Endothelial cell (in vitro differentiated cells): ENCODE measurements around the gene SLC26A8. TPM values are rescaled to one million over a fixed set of nuclear protein-coding genes. Genes with fewer than 3 reads are reported as not detected.
"Not testable (repeated sequence)": the region's sequence is repeated elsewhere in the genome, so short reads cannot be mapped to it uniquely, and the experiment has no call there.

Experiments
- DNase-seq: peaks from one replicate; pipeline ENCODE4 v3.0.0; 2021; ENCODE audit warnings: low spot score
- H3K27ac Mint-ChIP-seq: one replicate; pipeline ENCODE4 v1.8.0; 2021; ENCODE audit warnings: mixed read lengths, inconsistent platforms; ENCODE audit not compliant: unreplicated experiment
- H3K27me3 Mint-ChIP-seq: one replicate; pipeline ENCODE4 v1.8.0; 2021; ENCODE audit warnings: mild to moderate bottlenecking, moderate library complexity, mixed read lengths, inconsistent platforms; ENCODE audit not compliant: unreplicated experiment
- H3K36me3 Mint-ChIP-seq: one replicate; pipeline ENCODE4 v1.8.0; 2021; ENCODE audit warnings: mild to moderate bottlenecking, low read depth, mixed read lengths, inconsistent platforms; ENCODE audit not compliant: unreplicated experiment
- H3K4me1 Mint-ChIP-seq: one replicate; pipeline ENCODE4 v1.8.0; 2021; ENCODE audit warnings: mild to moderate bottlenecking, mixed read lengths, inconsistent platforms; ENCODE audit not compliant: unreplicated experiment
- H3K4me3 Mint-ChIP-seq: one replicate; pipeline ENCODE4 v1.8.0; 2021; ENCODE audit warnings: mild to moderate bottlenecking, mixed read lengths, inconsistent platforms; ENCODE audit not compliant: unreplicated experiment
- H3K9me3 Mint-ChIP-seq: one replicate; pipeline ENCODE4 v1.8.0; 2021; ENCODE audit warnings: mixed read lengths, inconsistent platforms; ENCODE audit not compliant: unreplicated experiment
- total RNA-seq: library from RNA; stranded (reverse); fragmentation: NEBNext Ultra II Directional; extraction: Animal tissue kit (Norgen Biotek cat#: 25700); gene quantifications from one replicate; pipeline ENCODE4 v1.2.1, GENCODE V29; 2021; ENCODE audit not compliant: unreplicated experiment
- TF ChIP-seq, protein P1 (sequence below): fragments of 200-600 bp; sonication (generic); IDR thresholded peaks from one replicate; pipeline ENCODE4 v1.5.0; 2021; ENCODE audit warnings: antibody characterized with exemption; ENCODE audit not compliant: unreplicated experiment

Gene SLC26A8
- total RNA-seq, 1 donor from 2014 or later = 0.97 TPM

DNA sequence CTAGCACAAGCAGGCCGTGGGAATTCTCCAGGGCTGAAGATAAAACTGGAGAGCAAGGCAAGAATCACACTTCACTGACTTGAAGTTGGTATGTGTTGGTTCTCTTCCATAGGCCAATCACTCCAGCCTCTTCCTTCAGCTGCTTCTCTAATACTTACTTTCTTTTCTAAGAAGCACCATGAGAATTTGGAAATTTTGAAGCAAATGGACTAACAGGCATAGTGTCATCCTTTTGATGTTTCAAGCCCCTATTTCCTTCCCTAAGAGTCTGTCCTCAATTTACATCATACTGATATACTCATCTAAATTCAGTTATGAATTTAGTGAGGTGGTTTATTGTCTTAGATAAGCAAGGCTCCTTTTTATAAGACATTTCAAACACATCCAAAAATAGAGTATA lies 24.0 kb downstream of the SLC26A8 start:
- no peak for DNase-seq
- H3K4me3 Mint-ChIP-seq = no peak overlapping the region
- H3K4me1 Mint-ChIP-seq = no peaks in the 10 kb centered on the region
- H3K9me3 Mint-ChIP-seq = no peaks in the 10 kb centered on the region
- H3K27me3 Mint-ChIP-seq = no peaks in the 10 kb centered on the region
- TF ChIP-seq, protein P1, sequence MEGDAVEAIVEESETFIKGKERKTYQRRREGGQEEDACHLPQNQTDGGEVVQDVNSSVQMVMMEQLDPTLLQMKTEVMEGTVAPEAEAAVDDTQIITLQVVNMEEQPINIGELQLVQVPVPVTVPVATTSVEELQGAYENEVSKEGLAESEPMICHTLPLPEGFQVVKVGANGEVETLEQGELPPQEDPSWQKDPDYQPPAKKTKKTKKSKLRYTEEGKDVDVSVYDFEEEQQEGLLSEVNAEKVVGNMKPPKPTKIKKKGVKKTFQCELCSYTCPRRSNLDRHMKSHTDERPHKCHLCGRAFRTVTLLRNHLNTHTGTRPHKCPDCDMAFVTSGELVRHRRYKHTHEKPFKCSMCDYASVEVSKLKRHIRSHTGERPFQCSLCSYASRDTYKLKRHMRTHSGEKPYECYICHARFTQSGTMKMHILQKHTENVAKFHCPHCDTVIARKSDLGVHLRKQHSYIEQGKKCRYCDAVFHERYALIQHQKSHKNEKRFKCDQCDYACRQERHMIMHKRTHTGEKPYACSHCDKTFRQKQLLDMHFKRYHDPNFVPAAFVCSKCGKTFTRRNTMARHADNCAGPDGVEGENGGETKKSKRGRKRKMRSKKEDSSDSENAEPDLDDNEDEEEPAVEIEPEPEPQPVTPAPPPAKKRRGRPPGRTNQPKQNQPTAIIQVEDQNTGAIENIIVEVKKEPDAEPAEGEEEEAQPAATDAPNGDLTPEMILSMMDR = no peak
- H3K27ac Mint-ChIP-seq = no peak overlapping the region
- H3K36me3 Mint-ChIP-seq = no peaks in the 10 kb centered on the region

DNA sequence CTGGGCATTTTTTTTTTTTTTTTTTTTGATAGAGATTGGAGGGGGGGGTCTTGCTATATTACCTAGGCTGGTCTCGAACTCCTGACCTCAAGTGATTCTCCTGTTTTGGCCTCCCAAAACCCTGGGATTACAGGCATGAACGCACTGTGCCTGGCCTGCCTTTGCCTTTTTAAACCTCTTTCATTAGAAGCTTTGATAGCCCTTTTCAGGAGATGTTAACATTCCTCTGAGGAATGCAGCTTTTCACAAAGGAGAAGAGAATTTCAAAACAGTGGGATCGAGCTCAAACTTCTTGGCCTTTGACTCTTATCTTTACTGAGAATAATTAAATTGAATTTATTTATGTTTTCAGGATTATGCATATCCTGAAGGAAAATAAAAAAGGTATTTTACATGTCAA lies 31.3 kb downstream of the SLC26A8 start:
- no peak overlapping the region for H3K27ac Mint-ChIP-seq
- H3K36me3 Mint-ChIP-seq = no peaks in the 10 kb centered on the region
- no peak overlapping the region for H3K4me3 Mint-ChIP-seq
- H3K9me3 Mint-ChIP-seq = no peaks in the 10 kb centered on the region
- H3K4me1 Mint-ChIP-seq = no peaks in the 10 kb centered on the region
- DNase-seq = no peak
- TF ChIP-seq, protein P1 = no peak
- no peaks in the 10 kb centered on the region for H3K27me3 Mint-ChIP-seq

DNA sequence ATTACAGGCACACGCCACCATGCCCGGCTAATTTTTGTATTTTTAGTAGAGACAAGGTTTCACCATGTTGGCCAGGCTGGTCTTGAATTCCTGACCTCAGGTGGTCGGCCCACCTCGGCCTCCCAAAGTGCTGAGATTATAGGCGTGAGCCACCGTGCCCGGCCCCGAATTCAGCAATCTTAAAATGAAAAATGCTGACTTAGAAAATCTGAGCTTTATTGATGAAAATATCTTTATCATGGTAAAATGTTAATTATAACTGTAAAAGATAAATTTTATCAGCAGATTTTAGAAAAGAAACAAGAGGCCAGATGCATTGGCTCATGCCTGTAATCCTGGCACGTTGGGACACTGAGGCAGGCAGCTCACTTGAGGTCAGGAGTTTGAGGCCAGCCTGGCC lies 36.4 kb downstream of the SLC26A8 start:
- not testable (repeated sequence) for H3K4me1 Mint-ChIP-seq, H3K9me3 Mint-ChIP-seq, H3K27ac Mint-ChIP-seq, DNase-seq, H3K4me3 Mint-ChIP-seq, H3K36me3 Mint-ChIP-seq, H3K27me3 Mint-ChIP-seq

DNA sequence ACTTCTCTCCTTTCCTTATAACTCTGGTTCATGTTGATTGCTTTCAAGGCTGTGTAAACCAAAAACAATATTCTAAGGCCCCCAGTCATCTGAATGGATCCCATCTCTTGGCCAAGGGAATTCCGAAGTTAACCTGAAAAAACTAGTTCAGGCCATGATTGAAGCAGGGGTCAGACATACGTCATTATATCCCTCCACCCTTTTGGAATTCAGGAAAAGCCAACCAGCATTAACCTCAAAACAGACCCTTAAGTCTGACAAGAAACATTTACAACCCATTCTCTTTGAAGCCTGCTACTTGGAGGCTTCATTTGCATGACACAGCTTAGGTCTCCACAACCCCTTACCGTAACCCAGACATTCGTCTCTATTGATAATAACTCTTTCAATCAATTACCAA lies 39.7 kb downstream of the SLC26A8 start:
- Mint-ChIP-seq H3K9me3 (no peaks in the 10 kb centered on the region), H3K36me3 (no peaks in the 10 kb centered on the region), H3K27ac (no peak overlapping the region), H3K27me3 (no peaks in the 10 kb centered on the region), H3K4me1 (no peaks in the 10 kb centered on the region), H3K4me3 (no peak overlapping the region)
- TF ChIP-seq, protein P1 = no peak
- DNase-seq = no peak

DNA sequence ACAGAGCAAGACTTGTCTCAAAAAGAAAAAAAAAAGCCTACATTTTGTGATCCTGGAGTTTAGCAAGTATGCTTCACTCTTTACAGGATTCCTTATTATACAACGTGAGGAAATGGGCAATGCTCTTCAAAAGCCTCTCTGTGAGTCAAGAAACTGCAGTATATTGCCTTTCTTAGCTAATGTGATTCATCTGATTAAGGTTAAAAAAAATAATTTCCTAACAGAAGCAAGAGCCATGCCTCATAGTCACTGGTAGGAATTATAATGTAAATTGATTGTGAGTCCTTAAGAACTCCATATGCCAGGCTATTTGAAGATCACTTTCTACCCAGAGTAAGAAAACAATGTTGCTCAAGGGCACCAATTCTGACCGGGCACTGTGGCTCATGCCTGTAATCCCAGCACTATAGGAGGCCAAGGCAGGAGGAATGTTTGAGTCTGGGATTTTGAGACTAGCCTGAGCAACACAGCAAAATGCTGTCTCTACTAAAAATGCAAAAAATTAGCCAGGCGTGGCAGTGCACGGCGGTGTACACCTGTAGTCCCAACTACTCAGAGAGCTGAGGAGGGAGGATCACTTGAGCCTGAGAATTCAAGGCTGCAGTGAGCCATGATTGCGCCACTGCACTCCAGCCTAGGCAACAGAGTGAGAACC lies 43.3 kb downstream of the SLC26A8 start:
- H3K36me3 Mint-ChIP-seq = no peaks in the 10 kb centered on the region
- no peaks in the 10 kb centered on the region for H3K9me3 Mint-ChIP-seq
- H3K4me1 Mint-ChIP-seq = no peaks in the 10 kb centered on the region
- H3K4me3 Mint-ChIP-seq = no peak overlapping the region
- TF ChIP-seq, protein P1 = no peak
- no peaks in the 10 kb centered on the region for H3K27me3 Mint-ChIP-seq
- no peak for DNase-seq
- H3K27ac Mint-ChIP-seq = no peak overlapping the region

DNA sequence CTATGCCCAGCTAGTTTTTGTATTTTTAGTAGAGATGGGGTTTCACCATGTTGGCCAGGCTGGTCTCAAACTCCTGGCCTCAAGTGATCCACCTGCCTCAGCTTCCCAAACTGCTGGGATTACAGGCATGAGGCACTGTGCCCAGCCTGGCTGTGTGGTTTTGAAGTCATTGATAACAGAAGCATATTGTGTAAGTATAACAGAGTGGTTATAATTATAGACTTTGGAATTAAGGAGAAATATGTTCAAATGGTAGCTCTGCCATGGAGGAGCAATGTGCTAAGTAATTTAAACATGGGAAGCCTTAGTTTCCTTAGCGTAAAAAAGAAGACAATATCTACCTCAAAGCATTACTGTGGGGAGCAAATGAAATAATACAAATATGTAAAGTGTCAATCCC lies 44.3 kb downstream of the SLC26A8 start:
- not testable (repeated sequence) for H3K27me3 Mint-ChIP-seq, H3K4me3 Mint-ChIP-seq, H3K9me3 Mint-ChIP-seq, H3K27ac Mint-ChIP-seq, DNase-seq, H3K36me3 Mint-ChIP-seq, H3K4me1 Mint-ChIP-seq
